CD4-positive, alpha-beta T cell treated with Interferon alpha-2 for 1 hour (primary cell): Measurements from ENCODE around the gene TSHZ2.
"Not testable (repeated sequence)": the region's sequence is repeated elsewhere in the genome, so short reads cannot be mapped to it uniquely, and the experiment has no call there.

Experiments used
- DNase-seq, 2 donors: peaks; one replicate each; pipeline ENCODE4 v3.0.0-alpha.2; 2020 to 2022

TSHZ2 gene

DNA sequence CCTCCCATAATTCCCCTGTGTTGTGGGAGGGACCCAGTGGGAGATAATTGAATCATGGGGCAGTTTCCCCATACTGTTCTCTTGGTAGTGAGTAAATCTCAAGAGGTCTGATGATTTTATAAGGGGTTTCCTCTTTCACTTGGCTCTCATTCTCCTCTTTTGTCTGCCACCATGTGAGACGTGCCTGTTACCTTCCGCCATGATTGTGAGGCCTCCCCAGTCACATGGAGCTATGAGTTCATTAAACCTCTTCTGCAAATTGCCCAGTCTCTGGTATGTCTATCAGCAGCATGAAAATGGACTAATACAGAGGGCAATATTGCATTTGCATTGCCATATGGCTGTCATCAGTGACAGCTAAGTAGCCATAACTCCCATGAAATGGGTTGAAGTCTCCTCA, 558.3 kb downstream of the TSHZ2 start:
- no peak for DNase-seq

- not testable (repeated sequence) for DNase-seq
Measured at GRCh38 chr20:53532654-53533312, 560.6 kb downstream of the TSHZ2 start.

DNA sequence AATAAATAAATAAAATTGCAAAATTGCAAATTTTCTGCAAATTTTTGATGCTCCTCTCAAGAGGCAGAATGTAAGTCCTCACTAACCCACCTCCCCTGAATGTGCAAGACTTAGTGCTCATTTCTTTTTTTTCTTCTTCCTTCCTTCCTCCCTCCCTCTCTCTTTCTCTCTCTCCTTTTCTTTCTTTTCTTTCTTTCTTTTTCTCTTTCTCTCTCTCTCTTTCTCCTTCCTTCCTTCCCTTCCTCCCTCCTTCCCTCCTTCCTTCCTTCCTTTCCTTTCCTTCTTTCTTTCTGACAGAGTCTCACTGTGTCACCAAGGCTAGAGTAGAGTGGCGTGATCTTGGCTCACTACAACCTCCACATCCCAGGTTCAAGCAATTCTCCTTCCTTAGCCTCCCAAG, 561.3 kb downstream of the TSHZ2 start:
- no peak for DNase-seq

DNA sequence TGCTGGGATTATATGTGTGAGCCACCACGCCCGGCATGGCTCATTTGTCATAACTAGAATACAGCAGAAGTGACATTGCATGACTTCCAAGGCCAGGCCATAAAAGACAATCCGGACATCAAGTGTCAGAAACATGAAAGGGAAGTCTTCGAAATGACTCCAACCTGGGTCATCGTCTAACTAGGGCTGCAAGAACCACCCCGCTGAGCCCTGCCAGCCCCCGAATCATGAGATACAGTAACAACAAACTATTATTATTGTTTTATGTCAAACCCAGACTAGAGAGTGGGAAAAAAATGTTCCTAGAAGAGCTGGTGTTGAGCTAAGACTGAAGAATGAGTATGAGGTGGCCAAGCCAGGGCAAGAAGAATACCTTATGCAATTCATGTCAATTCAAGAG, 561.9 kb downstream of the TSHZ2 start:
- DNase-seq: no peak

DNA sequence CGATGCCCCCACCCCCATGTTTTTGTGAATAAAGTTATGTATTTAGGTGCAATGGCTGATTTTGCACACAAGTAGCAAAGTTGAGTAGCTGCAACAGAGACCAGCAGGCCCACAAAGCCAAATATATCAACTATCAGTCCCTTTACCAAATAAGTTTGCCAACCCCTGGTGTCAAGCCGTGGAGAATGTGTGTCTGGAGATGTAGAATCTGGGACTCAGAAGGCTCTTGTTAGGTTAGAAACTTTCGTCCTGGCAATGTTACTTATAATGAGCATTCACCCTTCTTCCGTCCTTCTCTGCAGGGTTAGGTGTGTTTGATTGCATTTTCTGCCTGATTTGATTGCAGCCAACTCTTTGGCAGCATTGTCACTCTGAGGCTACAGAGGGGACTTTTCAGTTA, 563.7 kb downstream of the TSHZ2 start:
- DNase-seq: no peak

GRCh38 chr20:53536382-53536781, 564.2 kb downstream of the TSHZ2 start:
- not testable (repeated sequence) for DNase-seq

GRCh38 chr20:53539516-53539915, 567.4 kb downstream of the TSHZ2 start:
- DNase-seq: no peak
